H9 (cell line): ENCODE measurements around the gene PARD3. TPM values are rescaled to one million over a fixed set of nuclear protein-coding genes. Genes with fewer than 3 reads are reported as not detected.

Experiments
- DNase-seq: peaks from one replicate; pipeline ENCODE4 v3.0.0-alpha.2; 2017
- H2AFZ ChIP-seq: one replicate; pipeline ENCODE4 v1.6.1; 2013; ENCODE audit warnings: mild to moderate bottlenecking, low read length, control low read depth, moderate library complexity
- H2AK5ac ChIP-seq: 2 replicates; pipeline ENCODE4 v1.6.1; 2013; ENCODE audit warnings: low read length, control low read depth, mixed read lengths; ENCODE audit not compliant: insufficient read length
- H2BK120ac ChIP-seq: one replicate; pipeline ENCODE4 v1.6.1; 2013; ENCODE audit warnings: low read depth, mild to moderate bottlenecking, low read length, control low read depth, inconsistent platforms; ENCODE audit not compliant: poor library complexity, severe bottlenecking
- H2BK12ac ChIP-seq: 2 replicates; pipeline ENCODE4 v1.6.1; 2013; ENCODE audit warnings: low read length, control low read depth, mixed read lengths, low read depth; ENCODE audit not compliant: insufficient read length
- H2BK15ac ChIP-seq: 2 replicates; pipeline ENCODE4 v1.6.1; 2013; ENCODE audit warnings: low read depth, low read length, control low read depth
- H2BK20ac ChIP-seq: one replicate; pipeline ENCODE4 v1.6.1; 2013; ENCODE audit warnings: low read depth, mild to moderate bottlenecking, low read length, control low read depth, inconsistent platforms; ENCODE audit not compliant: poor library complexity, severe bottlenecking
- H2BK5ac ChIP-seq: 2 replicates; pipeline ENCODE4 v1.6.1; 2013; ENCODE audit warnings: low read length, control low read depth, mixed read lengths; ENCODE audit not compliant: insufficient read length
- H3K14ac ChIP-seq: 2 replicates; pipeline ENCODE4 v1.6.1; 2013; ENCODE audit warnings: low read length, control low read depth; ENCODE audit not compliant: insufficient read depth
- H3K18ac ChIP-seq: 2 replicates; pipeline ENCODE4 v1.6.1; 2013; ENCODE audit warnings: low read depth, mild to moderate bottlenecking, mixed read lengths, low read length, control low read depth; ENCODE audit not compliant: insufficient read length
- H3K23ac ChIP-seq: 2 replicates; pipeline ENCODE4 v1.6.1; 2013; ENCODE audit warnings: low read length, control low read depth, mixed read lengths, low read depth; ENCODE audit not compliant: insufficient read length
- H3K23me2 ChIP-seq: 2 replicates; pipeline ENCODE4 v1.6.1; 2013; ENCODE audit warnings: low read depth, mild to moderate bottlenecking, mixed read lengths, low read length, control low read depth; ENCODE audit not compliant: insufficient read length, poor library complexity, severe bottlenecking
- H3K27ac ChIP-seq: 2 replicates; pipeline ENCODE4 v1.5.1; 2013; ENCODE audit warnings: low read length, control low read depth, mixed read lengths, low read depth; ENCODE audit not compliant: insufficient read length
- H3K27me3 ChIP-seq: 2 replicates; pipeline ENCODE4 v1.6.1; 2013; ENCODE audit warnings: low read length, control low read depth, inconsistent platforms; ENCODE audit not compliant: insufficient read depth
- H3K4ac ChIP-seq: 2 replicates; pipeline ENCODE4 v1.6.1; 2013; ENCODE audit warnings: low read depth, mild to moderate bottlenecking, control low read depth, inconsistent platforms, low read length, moderate library complexity
- H3K4me1 ChIP-seq: 2 replicates; pipeline ENCODE4 v1.6.1; 2013; ENCODE audit warnings: low read length, control low read depth, inconsistent platforms; ENCODE audit not compliant: insufficient read depth
- H3K4me2 ChIP-seq: 2 replicates; pipeline ENCODE4 v1.6.1; 2013; ENCODE audit warnings: low read length, control low read depth, mixed read lengths; ENCODE audit not compliant: insufficient read length, insufficient read depth
- H3K56ac ChIP-seq: 2 replicates; pipeline ENCODE4 v1.6.1; 2013; ENCODE audit warnings: low read depth, mild to moderate bottlenecking, mixed read lengths, low read length, control low read depth; ENCODE audit not compliant: insufficient read length
- H3K79me1 ChIP-seq: 2 replicates; pipeline ENCODE4 v1.6.1; 2013; ENCODE audit warnings: low read depth, mild to moderate bottlenecking, moderate library complexity, low read length, control low read depth, inconsistent platforms; ENCODE audit not compliant: insufficient read depth, poor library complexity, severe bottlenecking
- H3K79me2 ChIP-seq: 2 replicates; pipeline ENCODE4 v1.6.1; 2013; ENCODE audit warnings: low read length, control low read depth, inconsistent platforms; ENCODE audit not compliant: insufficient read depth
- H3K9ac ChIP-seq: 2 replicates; pipeline ENCODE4 v1.6.1; 2013; ENCODE audit warnings: low read length, control low read depth, mixed read lengths; ENCODE audit not compliant: insufficient read length; ENCODE audit errors: extremely low read depth
- H3K9me3 ChIP-seq: one replicate; pipeline ENCODE4 v1.6.1; 2013; ENCODE audit warnings: low read depth, low read length, inconsistent platforms; ENCODE audit not compliant: control insufficient read depth
- H3T11ph ChIP-seq: one replicate; pipeline ENCODE4 v1.6.1; 2013; ENCODE audit warnings: mild to moderate bottlenecking, low read length, control low read depth, inconsistent platforms
- H4K20me1 ChIP-seq: one replicate; pipeline ENCODE4 v1.6.1; 2013; ENCODE audit not compliant: control insufficient read depth, insufficient read length, insufficient read depth
- H4K5ac ChIP-seq: 2 replicates; pipeline ENCODE4 v1.6.1; 2013; ENCODE audit warnings: low read depth, mild to moderate bottlenecking, mixed read lengths, low read length, control low read depth; ENCODE audit not compliant: insufficient read length
- H4K8ac ChIP-seq: replicated peaks from 2 replicates; pipeline ENCODE4 v1.6.1; 2013; ENCODE audit warnings: low read length, control low read depth, mixed read lengths, low read depth; ENCODE audit not compliant: insufficient read length
- H4K91ac ChIP-seq: 2 replicates; pipeline ENCODE4 v1.6.1; 2013; ENCODE audit warnings: low read depth, mild to moderate bottlenecking, moderate library complexity, mixed read lengths, low read length, control low read depth; ENCODE audit not compliant: insufficient read length
- H3K27ac Mint-ChIP-seq, 3 experiments: 2 replicates in 2 of 3; 3 replicates in 1 of 3; pipeline ENCODE4 v1.8.0; 2020 to 2021; ENCODE audit warnings: mixed read lengths in 3 of 3, mild to moderate bottlenecking in 1 of 3, moderate library complexity in 1 of 3
- H3K27me3 Mint-ChIP-seq: 2 replicates; pipeline ENCODE4 v1.8.0; 2021; ENCODE audit warnings: low read depth, mild to moderate bottlenecking, moderate library complexity, mixed read lengths
- H3K36me3 Mint-ChIP-seq, 3 experiments: 2 replicates in 2 of 3; 3 replicates in 1 of 3; pipeline ENCODE4 v1.8.0; 2020 to 2021; ENCODE audit warnings: low read depth in 3 of 3, mixed read lengths in 3 of 3; ENCODE audit not compliant: insufficient read depth in 1 of 3
- H3K4me1 Mint-ChIP-seq, 2 experiments: 2 replicates each; pipeline ENCODE4 v1.8.0; 2020; ENCODE audit warnings: mixed read lengths in 2 of 2
- H3K4me3 Mint-ChIP-seq, 2 experiments: 2 replicates in 1 of 2; 3 replicates in 1 of 2; pipeline ENCODE4 v1.8.0; 2020 to 2021; ENCODE audit warnings: mild to moderate bottlenecking in 2 of 2, mixed read lengths in 2 of 2, moderate library complexity in 1 of 2
- H3K9me3 Mint-ChIP-seq, 2 experiments: 2 replicates in 1 of 2; 3 replicates in 1 of 2; pipeline ENCODE4 v1.8.0; 2020; ENCODE audit warnings: mild to moderate bottlenecking in 2 of 2, mixed read lengths in 2 of 2, moderate library complexity in 1 of 2
- WGBS: extraction: QIAGEN DNeasy Blood & Tissue Kit; methylation state at CpG from one replicate; pipeline ENCODE4 v1.1.7; 2013; ENCODE audit warnings: missing lambda C conversion rate, low lambda C conversion rate, mixed read lengths; ENCODE audit not compliant: insufficient read length; ENCODE audit errors: extremely low coverage; 5-methylcytosine and 5-hydroxymethylcytosine counted together
- total RNA-seq: library from RNA; stranded (reverse); gene quantifications from 2 replicates; pipeline ENCODE4 v1.2.1, GENCODE V29; 2021
- TF ChIP-seq, protein P1 (sequence below): fragments of 200-600 bp; sonication (generic); conservative IDR thresholded peaks from 3 replicates; pipeline ENCODE4 v1.8.0; 2021; ENCODE audit warnings: antibody characterized with exemption, mild to moderate bottlenecking

PARD3 gene
- total RNA-seq, 1 experiment from 2014 or later: 44.7 TPM

GRCh38 chr10:34781711-34782110 is 33.4 kb downstream of the PARD3 start:
- Mint-ChIP-seq H3K4me1 (peaks cover 46 to 52% of the 10 kb centered on the region in 2 experiments), H3K36me3 (0 out of 7 replicates have a peak, but pooled peaks cover 0 to 3% (median 0%) of the 10 kb centered on the region in 3 experiments), H3K9me3 (no peaks in the 10 kb centered on the region), H3K4me3 (no peak overlapping the region), H3K27me3 (no peaks in the 10 kb centered on the region), H3K27ac (no peak overlapping the region; a peak in 1 of 7 replicates)
- Histone ChIP-seq H3T11ph (no peak overlapping the region), H4K5ac (no peak overlapping the region), H2BK120ac (no peak overlapping the region), H3K23me2 (no peaks in the 10 kb centered on the region), H3K27me3 (no peaks in the 10 kb centered on the region), H3K18ac (no peak overlapping the region), H3K27ac (no peak overlapping the region), H3K23ac (no peak overlapping the region), H2BK12ac (no peak overlapping the region), H3K4me1 (peaks cover 9% of the 10 kb centered on the region; the same call in 1 of the 2 replicates), H4K8ac (no peak overlapping the region), H4K91ac (no peak overlapping the region), H3K14ac (no peak overlapping the region), H2BK20ac (no peak overlapping the region), H3K9me3 (no peaks in the 10 kb centered on the region), H3K4me2 (no peak overlapping the region), H3K79me2 (peaks cover 11% of the 10 kb centered on the region; the same call in 1 of the 2 replicates), H3K79me1 (no peaks in the 10 kb centered on the region), H3K4ac (no peak overlapping the region), H2BK5ac (no peak overlapping the region), H4K20me1 (no peaks in the 10 kb centered on the region), H2AK5ac (no peak overlapping the region), H3K9ac (no peak overlapping the region), H2BK15ac (no peak overlapping the region), H3K56ac (no peak overlapping the region), H2AFZ (no peak overlapping the region)
- no peak for DNase-seq
- no CpG with 5 or more reads among the region's 3 CpGs for WGBS
- TF ChIP-seq, protein P1, sequence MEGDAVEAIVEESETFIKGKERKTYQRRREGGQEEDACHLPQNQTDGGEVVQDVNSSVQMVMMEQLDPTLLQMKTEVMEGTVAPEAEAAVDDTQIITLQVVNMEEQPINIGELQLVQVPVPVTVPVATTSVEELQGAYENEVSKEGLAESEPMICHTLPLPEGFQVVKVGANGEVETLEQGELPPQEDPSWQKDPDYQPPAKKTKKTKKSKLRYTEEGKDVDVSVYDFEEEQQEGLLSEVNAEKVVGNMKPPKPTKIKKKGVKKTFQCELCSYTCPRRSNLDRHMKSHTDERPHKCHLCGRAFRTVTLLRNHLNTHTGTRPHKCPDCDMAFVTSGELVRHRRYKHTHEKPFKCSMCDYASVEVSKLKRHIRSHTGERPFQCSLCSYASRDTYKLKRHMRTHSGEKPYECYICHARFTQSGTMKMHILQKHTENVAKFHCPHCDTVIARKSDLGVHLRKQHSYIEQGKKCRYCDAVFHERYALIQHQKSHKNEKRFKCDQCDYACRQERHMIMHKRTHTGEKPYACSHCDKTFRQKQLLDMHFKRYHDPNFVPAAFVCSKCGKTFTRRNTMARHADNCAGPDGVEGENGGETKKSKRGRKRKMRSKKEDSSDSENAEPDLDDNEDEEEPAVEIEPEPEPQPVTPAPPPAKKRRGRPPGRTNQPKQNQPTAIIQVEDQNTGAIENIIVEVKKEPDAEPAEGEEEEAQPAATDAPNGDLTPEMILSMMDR: no peak
